Uterus (tissue), 4 donors: ENCODE measurements around the gene JADE2. TPM values are rescaled to one million over a fixed set of nuclear protein-coding genes. Genes with fewer than 3 reads are reported as not detected.
"Not testable (repeated sequence)": the region's sequence is repeated elsewhere in the genome, so short reads cannot be mapped to it uniquely, and the experiment has no call there.

ENCODE experiments used
- DNase-seq, 2 donors: peaks; one replicate each; pipeline ENCODE4 v3.0.0-alpha.2; 2019 to 2020
- H3K27ac ChIP-seq, 2 donors: fragments of 200-600 bp; sonication (generic); 1 replicate in 1 of 2; 2 replicates in 1 of 2; pipeline ENCODE4 v1.5.1; 2016 to 2018
- H3K27me3 ChIP-seq, 2 donors: fragments of 200-600 bp; sonication (generic); one replicate each; pipeline ENCODE4 v1.5.1; 2018 to 2019; ENCODE audit warnings: control low read depth in 1 of 2
- H3K36me3 ChIP-seq, 2 donors: fragments of 200-600 bp; sonication (generic); one replicate each; pipeline ENCODE4 v1.5.1; 2019; ENCODE audit warnings: control low read depth in 1 of 2
- H3K4me1 ChIP-seq, 2 donors: fragments of 200-600 bp; sonication (generic); one replicate each; pipeline ENCODE4 v1.5.1; 2018 to 2019; ENCODE audit warnings: control low read depth in 1 of 2
- H3K4me3 ChIP-seq, 2 donors: fragments of 200-600 bp; sonication (generic); 1 replicate in 1 of 2; 2 replicates in 1 of 2; pipeline ENCODE4 v1.5.1; 2018 to 2019; ENCODE audit warnings: mild to moderate bottlenecking in 1 of 2
- H3K9me3 ChIP-seq, 2 donors: fragments of 200-600 bp; sonication (generic); one replicate each; pipeline ENCODE4 v1.5.1; 2019; ENCODE audit warnings: control low read depth in 1 of 2
- POLR2A ChIP-seq, 2 donors: fragments of 450-650 bp; IDR thresholded peaks; one replicate each; pipeline ENCODE4 v1.6.1; 2016; ENCODE audit warnings: antibody characterized with exemption in 2 of 2, mild to moderate bottlenecking in 1 of 2, moderate library complexity in 1 of 2
- intact Hi-C: fragments of 100-400 bp; cut with DNase I; formaldehyde crosslinking; loops from one replicate; pipeline ENCODE4 v1.15.1; 2023; ENCODE audit warnings: low total_unique reads
- total RNA-seq, 4 donors: library from RNA; depleted of rRNA in 3 of 4; stranded (reverse); fragments of >200 nt in 3 of 4; gene quantifications; one replicate each; pipeline versions ENCODE4 v1.1.0 to v1.2.4, GENCODE V29; 2014 to 2023
- TF ChIP-seq, protein P1 (sequence below), 4 experiments: fragments of 200-600 bp in 2 of 4; fragments of 450-650 bp in 2 of 4; sonication (generic) in 2 of 4; IDR thresholded peaks; one replicate each; pipeline ENCODE4 v1.5.1; 2016 to 2019; ENCODE audit warnings: antibody characterized with exemption in 4 of 4, mild to moderate bottlenecking in 2 of 4, moderate library complexity in 1 of 4
- donor health status: DM: yes; HTN: yes; CAD: no.

The JADE2 gene
- total RNA-seq, 4 donors from 2014 or later, result 15.8 to 95.8 (median 16.7) TPM

DNA sequence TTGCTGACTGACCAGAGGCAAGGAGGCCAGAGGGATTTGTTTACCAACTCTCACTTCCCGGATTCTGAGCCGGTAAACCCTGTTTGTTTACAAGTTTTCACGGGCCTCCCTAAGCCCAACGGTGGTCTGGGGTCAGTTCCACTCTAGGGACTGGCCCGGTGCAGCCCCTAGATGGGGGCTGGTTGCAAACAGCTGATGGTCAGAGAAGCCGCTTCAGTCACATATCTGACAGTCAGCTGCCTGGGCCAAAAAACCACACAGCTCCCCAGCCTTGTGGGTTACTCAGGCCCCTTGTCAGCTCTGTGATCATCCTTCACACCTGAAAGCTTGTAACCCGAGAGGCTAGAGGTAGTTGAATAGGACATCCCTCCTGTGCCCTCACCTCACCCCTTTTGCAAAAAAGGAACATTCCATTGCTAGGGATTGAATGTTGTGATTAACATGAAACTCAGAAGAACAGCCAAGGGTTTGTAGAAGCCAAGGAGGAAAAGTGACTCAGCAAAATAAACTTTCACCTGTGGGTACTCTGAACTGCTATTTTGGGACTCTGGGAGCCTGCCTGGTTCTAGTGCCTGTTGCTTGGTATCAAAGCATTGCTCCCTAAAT lies 66.8 kb downstream of the JADE2 start:
- Histone ChIP-seq H3K9me3 (no peaks in the 10 kb centered on the region), H3K27ac (no peak overlapping the region), H3K36me3 (no peaks in the 10 kb centered on the region), H3K4me3 (no peak overlapping the region), H3K27me3 (no peaks in the 10 kb centered on the region), H3K4me1 (no peaks in the 10 kb centered on the region)
- no peak for TF ChIP-seq POLR2A (IDR thresholded peaks at IDR 0.05)
- TF ChIP-seq, protein P1, sequence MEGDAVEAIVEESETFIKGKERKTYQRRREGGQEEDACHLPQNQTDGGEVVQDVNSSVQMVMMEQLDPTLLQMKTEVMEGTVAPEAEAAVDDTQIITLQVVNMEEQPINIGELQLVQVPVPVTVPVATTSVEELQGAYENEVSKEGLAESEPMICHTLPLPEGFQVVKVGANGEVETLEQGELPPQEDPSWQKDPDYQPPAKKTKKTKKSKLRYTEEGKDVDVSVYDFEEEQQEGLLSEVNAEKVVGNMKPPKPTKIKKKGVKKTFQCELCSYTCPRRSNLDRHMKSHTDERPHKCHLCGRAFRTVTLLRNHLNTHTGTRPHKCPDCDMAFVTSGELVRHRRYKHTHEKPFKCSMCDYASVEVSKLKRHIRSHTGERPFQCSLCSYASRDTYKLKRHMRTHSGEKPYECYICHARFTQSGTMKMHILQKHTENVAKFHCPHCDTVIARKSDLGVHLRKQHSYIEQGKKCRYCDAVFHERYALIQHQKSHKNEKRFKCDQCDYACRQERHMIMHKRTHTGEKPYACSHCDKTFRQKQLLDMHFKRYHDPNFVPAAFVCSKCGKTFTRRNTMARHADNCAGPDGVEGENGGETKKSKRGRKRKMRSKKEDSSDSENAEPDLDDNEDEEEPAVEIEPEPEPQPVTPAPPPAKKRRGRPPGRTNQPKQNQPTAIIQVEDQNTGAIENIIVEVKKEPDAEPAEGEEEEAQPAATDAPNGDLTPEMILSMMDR (IDR thresholded peaks at IDR 0.05), result no peak
- intact Hi-C loops, result no loop called here
- no peak for DNase-seq

GRCh38 chr5:134594336-134594735 lies 68.9 kb downstream of the JADE2 start:
- Histone ChIP-seq H3K27ac (no peak overlapping the region), H3K9me3 (no peaks in the 10 kb centered on the region), H3K27me3 (no peaks in the 10 kb centered on the region), H3K36me3 (no peaks in the 10 kb centered on the region), H3K4me1 (no peaks in the 10 kb centered on the region), H3K4me3 (no peak overlapping the region)
- intact Hi-C loops, result no loop called here
- no peak for DNase-seq
- TF ChIP-seq POLR2A (IDR thresholded peaks at IDR 0.05), result no peak
- TF ChIP-seq, protein P1 (IDR thresholded peaks at IDR 0.05), result no peak

- no peak overlapping the region for H3K27ac ChIP-seq
- no peak for DNase-seq
- TF ChIP-seq, protein P1 (IDR thresholded peaks at IDR 0.05), result no peak
- no peak for TF ChIP-seq POLR2A (IDR thresholded peaks at IDR 0.05)
- no peaks in the 10 kb centered on the region for H3K4me1 ChIP-seq
- no peaks in the 10 kb centered on the region for H3K36me3 ChIP-seq
- no peaks in the 10 kb centered on the region for H3K27me3 ChIP-seq
- no peaks in the 10 kb centered on the region for H3K9me3 ChIP-seq
- no peak overlapping the region for H3K4me3 ChIP-seq
- intact Hi-C loops, result no loop called here
Measured at GRCh38 chr5:134594797-134595457, 69.5 kb downstream of the JADE2 start.

DNA sequence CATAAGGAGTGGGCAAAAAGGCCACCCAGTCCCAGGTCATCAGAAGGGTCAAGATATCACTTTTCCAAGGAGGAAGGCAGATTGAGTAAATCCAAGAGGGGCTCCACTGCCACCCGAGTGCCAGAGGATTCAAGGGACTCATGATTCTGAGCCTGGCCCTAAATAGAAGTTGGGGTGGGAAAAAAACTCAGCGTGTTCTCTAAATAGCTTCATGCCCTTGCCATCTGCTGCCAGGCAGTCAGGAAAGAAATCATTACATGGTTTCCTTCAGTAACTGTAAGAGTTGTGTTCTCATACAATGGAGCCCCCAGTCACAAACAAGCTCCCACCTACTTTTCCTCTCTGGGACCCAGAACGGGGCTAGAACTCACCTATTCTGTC lies 70.0 kb downstream of the JADE2 start:
- Histone ChIP-seq H3K4me1 (no peaks in the 10 kb centered on the region), H3K27ac (no peak overlapping the region), H3K27me3 (no peaks in the 10 kb centered on the region), H3K9me3 (no peaks in the 10 kb centered on the region), H3K36me3 (no peaks in the 10 kb centered on the region), H3K4me3 (no peak overlapping the region)
- TF ChIP-seq POLR2A (IDR thresholded peaks at IDR 0.05), result no peak
- TF ChIP-seq, protein P1 (IDR thresholded peaks at IDR 0.05), result no peak
- intact Hi-C loops, result no loop called here
- DNase-seq, result no peak

DNA sequence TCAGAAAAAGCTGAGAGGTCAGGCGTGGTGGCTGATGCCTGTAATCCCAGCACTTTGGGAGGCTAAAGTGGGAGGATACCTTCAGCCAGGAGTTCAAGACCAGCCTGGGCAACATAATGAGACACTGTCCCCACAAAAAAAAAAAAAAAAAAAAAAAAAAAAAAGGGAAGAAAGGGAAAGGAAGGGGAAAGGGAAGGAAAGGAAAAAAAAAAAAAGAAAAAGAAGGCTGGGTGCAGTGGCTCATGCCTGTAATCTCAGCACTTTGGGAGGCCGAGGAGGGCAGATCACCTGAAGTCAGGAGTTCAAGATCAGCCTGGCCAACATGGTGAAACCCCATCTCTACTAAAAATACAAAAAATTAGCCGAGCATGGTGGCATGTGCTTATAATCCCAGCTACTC lies 74.3 kb downstream of the JADE2 start:
- intact Hi-C loops, DNase-seq, H3K27ac ChIP-seq, H3K9me3 ChIP-seq, H3K4me1 ChIP-seq, H3K36me3 ChIP-seq, H3K4me3 ChIP-seq, H3K27me3 ChIP-seq: not testable (repeated sequence)
